HG02938 (cell line): Measurements from ENCODE around the gene GANAB.
"Not testable (repeated sequence)": the region's sequence is repeated elsewhere in the genome, so short reads cannot be mapped to it uniquely, and the experiment has no call there.

ENCODE experiments used
- ATAC-seq: cut with Tn5 transposase; IDR thresholded peaks from one replicate; pipeline ENCODE4 v1.9.1; 2021; ENCODE audit warnings: mild to moderate bottlenecking, moderate library complexity; ENCODE audit not compliant: unreplicated experiment

The GANAB gene

DNA sequence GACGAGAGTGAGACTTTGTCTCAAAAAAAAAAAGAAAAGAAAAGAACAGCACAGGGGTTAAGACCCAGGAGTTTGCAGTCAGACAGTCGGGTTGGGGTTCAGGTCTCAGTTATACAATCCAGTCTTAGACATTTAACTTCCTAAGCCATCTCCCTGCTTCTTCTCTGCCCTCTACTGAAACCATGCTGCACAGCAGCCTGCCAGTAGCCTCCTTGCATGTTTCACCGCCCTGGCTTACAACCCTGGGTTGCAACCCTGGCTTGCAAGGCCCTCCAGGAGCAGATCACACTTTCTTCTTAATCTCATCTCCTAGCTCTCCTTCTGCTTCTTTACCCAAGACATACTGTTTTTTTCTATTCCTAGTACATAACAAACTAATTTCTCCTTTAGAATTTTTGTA, 18.7 kb downstream of the GANAB start:
- ATAC-seq, result no peak

DNA sequence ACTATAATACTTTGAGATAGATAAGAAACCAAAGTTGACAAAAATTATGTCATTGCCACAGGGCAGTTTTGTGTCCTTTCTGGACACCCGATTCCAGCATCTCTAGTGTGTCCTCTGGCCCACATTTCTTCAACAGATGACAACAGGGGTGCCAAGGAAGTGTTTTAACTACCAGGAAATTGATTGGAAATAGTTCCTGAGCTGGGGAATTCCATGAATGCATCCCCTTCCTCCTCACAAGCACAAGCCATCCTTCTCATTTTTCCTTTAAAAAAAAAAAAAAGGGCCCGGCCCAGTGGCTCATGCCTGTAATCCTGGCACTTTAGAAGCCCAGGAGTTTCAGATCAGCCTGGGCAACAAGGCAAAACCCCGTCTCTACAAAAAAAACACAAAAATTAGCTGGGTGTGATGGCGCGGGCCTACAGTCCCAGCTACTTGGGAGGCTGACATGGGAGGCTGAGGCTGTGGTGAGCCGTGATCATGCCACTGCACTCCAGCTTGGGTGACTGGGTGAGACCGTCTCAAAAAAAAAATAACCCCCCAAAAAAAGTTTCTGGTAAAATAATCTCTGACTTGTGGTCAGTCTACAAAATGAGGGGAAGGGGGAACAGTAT, 23.8 kb downstream of the GANAB start:
- no peak for ATAC-seq

DNA sequence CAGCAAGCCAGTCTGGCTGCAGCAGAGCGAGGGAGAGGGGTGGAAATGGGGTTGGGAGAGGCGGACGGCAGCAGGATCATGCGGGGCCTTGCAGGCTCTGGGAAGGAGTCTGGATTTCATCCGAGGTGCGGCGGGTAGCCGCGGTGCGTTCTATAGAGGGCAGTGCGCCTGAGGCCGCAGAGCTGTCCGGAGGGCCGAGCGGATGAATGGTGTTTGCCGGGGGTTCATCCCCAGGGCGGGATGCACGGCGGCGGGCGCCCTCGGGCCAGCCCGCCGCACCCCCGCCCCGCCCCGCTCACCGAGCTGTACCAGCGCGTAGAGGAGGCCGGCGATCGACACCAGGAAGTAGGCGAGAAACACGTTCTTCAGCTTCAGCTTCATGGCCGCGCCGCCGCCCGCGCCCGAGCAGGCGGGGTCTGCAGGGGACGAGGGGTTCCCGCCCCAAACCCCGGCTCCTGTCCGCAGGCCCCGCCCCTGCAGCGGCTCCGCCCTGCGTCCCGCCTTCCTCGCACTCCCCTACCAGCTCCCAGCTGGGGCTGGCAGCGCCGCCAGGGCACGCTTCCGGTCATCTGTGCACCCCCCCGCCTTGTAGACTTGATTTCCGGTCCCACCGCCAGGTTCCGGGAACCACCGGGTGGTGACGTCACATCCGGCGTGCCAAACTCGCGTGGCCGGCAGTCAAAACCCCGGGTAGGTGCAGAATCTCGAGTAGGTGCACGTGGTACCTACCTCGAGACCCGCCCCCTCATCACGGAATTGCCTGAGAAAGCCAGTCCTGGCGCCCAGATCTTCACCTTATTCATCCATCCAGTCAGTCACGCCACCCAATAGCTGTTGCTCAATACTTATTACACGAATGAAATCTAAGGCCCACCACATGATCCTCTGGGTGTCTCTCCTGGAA, 24.6 kb downstream of the GANAB start, which contains the start of gene B3GAT3:
Gene B3GAT3, minus strand, starts transcription at position 420 of the 904 bp plus-strand sequence. Its CDS starts 39 bp downstream, at position 381.
- ATAC-seq, result peak; percentile 88

DNA sequence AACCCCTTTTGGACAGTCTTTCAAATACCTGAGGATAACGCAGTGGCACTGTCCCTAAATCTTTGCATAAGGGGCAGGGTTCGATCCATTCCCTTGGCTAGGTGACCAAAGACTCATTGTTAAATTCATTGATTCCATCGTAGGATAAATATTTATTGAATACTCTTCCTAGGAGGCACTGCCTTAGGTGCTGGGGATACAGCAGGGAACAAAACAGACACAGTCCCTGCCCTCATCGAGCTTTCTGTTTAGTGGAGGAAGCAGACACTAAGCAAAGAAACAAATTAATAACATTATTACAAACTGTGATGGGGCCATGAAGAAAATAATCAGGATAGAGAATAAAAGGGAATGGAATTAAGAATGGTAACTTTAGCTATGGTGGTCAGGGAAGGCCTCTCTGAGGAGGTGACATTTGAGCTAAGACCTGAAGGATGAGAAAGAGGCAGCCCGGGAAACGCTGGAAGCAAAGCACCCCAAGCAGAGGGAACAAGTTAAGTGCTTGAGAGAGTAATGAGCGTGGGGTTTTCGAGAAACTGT, 25.3 kb downstream of the GANAB start:
- ATAC-seq, result no peak

DNA sequence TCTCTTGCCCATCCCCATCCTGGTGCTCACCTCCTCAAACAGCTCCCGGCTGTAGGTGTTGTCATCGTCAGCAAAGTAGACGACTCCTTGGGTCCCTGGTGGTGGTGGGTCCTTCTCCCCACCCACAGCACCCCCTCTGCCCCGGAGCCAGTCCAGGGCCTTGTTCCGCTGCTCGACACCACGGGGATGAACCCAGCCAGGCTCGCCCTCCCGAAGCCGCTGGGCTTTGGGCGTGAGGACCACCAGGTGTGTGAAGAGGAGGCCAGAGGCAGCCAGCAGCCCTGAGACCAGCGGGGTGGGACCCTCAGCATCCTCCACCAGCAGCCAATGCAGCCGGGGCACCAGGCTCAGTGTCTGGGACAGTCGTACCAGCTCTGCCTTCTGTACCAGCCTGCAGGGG, 29.5 kb downstream of the GANAB start:
- ATAC-seq, result not testable (repeated sequence)

DNA sequence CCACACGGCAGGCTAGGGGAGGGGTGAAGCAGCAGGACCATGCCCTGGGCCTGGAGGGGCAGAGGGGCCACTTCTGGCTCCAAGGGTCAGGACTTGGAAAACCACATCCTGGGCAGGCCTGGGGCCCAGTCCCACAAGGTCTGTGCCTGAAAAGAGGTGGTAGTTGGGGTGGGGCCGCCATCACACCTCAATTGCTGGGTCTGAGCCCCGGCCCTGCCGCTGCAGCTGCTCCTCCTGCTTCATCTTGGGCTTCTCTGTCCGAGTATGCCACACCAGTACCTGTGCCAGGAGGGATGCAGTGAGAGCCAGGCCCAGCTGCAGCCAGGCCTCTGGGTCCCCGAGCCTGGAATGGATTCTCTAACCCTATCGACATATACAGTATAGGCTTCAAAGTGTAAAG, 30.9 kb downstream of the GANAB start:
- no peak for ATAC-seq

DNA sequence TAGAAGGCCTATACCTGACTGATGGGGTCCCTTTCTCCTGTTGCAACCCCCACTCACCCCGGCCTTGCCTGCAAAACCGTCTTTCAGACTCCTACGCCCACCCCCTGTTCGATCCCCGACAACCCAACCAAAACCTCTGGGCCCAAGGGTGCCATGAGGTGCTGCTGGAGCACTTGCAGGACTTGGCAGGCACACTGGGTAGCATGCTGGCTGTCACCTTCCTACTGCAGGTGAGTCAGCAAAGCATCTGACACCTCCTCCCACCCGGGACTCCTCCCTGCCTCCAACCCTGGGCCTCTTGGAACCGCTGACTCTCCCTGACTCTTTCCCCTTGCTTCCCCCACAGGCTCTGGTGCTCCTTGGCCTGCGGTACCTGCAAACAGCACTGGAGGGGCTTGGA, 32.1 kb downstream of the GANAB start:
- ATAC-seq, result no peak

DNA sequence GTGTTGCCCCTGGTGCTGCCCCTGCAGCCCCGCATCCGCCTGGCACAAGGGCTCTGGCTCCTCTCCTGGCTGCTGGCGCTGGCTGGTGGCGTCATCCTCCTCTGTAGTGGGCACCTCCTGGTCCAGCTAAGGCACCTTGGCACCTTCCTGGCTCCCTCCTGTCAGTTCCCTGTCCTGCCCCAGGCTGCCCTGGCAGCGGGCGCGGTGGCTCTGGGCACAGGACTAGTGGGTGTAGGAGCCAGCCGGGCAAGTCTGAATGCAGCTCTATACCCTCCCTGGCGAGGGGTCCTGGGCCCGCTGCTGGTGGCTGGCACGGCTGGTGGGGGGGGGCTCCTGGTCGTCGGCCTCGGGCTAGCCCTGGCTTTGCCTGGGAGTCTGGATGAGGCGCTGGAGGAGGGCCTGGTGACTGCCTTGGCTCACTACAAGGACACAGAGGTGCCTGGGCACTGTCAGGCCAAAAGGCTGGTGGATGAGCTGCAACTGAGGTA, 33.1 kb downstream of the GANAB start:
- no peak for ATAC-seq

DNA sequence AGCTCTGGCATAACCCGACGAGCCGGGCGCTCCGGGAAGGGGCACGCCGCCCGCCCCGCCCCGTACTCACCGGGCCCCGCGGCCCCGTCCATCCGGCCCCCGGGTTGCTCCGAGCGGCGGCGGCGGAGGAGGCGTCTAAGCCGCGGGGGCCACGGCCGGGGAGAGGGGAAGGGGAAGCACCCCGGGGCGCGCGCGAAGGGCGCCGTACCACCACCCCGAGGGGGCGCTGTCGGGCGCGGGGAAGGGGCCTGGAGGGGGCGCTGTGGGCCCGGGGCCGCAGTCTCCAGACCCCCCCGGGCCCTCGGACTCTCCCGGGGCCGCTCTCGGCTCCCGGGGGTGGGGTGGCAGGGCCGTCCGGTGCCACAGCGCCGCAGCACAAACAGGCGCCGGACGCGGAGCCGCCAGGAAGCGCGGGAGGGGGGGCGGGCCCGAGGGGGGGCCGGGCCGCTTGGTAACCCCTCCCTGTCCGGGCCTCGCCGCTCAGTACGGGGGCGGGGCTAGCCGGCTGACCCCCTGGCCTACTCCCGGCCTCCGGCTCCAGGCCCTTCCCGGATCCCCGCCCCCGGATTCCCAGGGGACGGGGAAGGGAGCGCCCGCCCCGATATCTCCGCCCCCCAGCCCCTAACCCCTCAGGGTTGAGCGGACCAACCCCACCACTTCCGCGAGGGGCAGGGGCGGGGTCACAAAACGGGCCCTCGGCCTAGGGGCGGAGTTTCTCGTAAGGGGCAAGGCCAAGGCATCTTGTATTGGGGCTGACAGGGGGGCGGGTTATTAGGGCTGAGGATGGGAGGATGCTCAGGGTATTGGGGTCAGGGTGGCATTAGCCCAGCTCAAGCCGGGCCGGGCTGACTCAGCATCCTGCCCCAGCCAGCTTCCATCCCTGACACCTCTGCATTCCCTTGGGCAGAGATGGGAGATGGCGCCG, 33.8 kb downstream of the GANAB start, which contains the start of the genes EML3 and ROM1:
Gene EML3, minus strand, starts transcription at position 410 of the 925 bp plus-strand sequence. Its CDS starts 318 bp downstream, at position 92.
Gene ROM1, plus strand, starts transcription at position 892 of the 925 bp plus-strand sequence. Its CDS starts 25 bp downstream, at position 917.
- ATAC-seq, result peak; percentile 62

DNA sequence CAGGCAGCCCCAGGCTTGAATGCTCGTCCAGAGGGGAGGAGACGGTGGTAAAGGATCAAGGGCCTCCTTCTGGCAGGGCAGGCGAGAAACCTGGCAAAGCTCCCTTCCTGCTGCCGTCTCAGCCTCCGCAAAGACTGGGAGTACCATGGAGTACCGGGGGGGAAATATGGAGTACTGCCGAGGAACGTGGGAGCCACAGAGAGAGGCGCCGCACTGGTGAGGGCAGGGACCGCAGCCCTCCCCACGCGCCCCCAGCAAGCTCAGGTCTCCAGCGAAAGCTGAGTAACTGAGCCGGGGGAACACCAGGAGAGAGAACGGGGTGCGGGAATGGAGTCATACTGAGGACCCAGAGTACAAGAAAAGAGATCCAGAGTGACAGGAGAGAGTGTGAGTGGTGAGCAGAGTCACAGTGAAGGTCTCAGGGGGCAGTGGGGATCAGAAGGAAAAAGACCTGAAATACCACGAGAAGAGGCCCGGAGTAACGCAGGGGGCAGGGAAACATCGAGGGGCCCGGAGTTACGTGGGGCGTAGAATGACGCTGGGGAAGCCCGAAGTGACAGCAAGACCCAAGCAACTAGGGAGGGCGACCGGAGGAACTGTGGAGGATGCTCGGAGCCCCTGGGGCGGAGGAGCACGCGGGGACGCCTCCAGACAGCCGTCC, 34.6 kb downstream of the GANAB start:
- peak; percentile 24 for ATAC-seq

DNA sequence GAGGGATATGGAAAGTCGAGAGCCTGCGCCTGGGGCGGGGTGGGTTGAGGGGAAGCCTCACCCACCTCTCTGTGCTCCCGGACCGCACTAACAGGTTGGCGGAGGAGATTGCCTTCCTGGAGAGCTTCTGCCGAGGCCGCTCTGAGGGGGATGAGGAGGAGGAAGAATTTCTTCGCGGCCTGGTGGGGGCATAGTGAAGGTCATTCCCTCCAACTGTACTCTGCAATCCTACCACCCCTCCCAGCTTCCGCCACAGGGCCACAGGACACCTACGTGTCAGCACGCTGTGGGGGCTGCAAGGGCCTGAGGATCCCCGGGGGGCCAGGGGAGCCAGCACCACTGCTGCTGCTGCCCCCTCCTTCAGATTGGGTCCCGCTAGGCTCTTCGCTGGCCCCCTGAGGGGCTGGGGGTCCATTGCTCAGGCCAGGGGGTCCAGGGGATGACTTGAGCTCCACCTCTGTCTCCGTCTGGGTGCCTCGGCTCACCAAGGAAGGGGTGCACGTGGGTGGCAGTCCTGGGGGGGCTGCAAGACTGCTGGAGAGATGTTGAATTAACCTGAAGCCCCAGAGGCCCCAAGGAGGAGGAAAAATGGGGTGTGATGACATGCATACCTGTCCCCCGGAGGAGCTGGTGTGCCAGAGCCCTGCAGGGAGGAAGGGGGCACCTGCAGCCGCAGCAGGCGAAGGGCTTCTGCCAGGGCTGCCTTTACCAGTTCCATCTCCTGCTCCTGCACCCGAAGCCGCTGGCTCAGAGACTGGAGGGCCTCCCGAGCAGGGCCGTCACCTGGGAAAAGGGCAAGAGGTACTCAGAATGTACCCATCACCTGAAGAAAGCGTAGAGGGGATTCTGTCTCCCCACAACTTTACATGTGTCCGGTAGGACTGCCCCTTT, 35.4 kb downstream of the GANAB start:
- no peak for ATAC-seq

DNA sequence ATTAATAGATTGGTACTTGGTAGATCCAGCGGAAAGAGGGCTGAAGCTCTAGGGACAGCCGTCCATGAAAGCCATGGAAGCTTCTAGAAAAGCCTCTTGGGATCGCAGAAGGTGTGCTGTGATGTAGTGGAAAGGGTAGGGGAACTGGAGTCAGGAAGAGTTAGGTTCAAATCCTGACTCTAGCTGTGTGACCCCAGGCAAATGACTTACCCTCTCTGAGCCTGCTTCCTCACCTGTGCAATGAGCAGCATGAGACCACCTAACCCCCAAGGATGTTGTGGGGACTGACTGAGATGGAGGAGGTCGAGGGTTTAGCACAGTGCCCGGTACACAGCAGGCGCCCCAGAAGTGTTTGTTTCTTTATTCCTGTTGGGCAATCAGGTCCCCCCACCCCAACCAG, 36.0 kb downstream of the GANAB start:
- no peak for ATAC-seq

DNA sequence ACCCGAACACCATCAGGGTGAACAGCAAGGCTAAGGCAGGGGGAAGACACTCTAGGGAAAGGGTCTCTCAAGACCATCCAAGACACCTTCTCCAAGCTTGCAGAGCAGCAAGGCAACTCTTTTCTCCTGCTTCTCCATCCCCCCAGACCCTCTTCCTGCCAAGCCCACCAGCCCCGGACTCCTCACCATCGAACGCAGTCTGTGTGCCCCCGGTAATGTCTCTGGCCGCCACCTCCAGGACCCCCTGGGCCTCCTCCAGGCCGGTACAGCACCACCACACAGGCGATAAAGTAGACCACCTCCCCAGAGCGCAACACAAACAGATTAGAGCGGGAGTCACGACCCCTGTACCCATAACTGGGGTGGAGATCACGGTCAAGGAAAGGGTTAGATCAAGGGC, 37.6 kb downstream of the GANAB start:
- ATAC-seq, result no peak

DNA sequence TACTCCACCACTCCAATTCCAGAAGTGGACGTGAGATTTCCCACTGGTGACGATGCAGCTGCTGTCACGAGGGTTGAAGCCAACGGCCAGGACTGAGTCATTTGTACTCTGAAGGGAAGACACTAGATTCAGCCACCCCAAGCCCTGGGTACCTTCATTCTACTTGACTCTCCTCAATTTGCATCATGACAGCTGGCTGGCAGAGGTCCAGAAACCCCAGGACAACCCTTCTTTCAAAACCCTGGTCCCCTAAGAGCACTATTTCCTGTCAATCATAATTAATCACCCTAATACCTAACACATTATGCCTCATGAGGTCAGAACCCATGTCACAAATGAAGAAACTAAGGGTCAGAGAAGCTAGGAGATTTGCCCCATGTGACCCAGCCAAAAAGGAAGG, 38.7 kb downstream of the GANAB start:
- ATAC-seq, result no peak

DNA sequence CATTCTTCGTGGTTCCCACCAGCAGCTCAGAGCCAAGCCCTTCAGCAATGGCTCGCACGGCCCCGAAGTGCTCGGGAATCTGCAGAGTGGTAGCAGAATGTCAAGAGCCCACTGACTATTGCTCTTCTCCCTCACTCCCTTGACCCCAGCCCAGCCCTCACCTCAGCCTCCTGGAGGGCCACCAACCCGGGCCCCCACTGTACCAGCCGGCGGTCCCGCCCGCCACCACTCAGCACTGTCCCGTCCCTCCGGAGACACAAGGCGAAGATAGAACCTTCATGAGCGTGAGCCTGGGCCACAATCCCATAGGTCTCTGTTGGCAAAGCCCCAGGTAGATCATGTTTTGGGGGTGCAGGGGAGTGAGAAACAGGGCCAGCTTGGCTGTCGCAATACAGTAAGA, 40.5 kb downstream of the GANAB start:
- no peak for ATAC-seq

DNA sequence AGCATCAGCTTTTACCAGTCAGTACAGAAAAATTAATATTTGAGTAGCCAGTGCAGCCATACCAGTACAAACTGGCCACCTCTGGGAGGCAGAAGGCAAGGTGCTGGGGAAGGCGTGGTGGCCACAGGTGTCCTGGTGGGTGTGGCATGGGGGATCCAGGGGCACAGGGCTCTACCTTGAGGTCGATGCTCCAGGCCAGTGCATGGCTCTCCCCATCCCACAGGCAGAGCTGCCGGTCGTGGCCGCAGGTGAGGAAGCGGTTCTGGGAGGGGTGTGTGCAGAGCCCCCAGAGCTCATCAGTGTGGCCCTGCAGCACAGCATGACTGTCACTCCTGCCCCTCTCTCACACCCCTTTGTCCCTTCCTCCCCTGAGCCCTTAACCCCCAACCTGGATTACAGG, 40.9 kb downstream of the GANAB start:
- ATAC-seq, result no peak

DNA sequence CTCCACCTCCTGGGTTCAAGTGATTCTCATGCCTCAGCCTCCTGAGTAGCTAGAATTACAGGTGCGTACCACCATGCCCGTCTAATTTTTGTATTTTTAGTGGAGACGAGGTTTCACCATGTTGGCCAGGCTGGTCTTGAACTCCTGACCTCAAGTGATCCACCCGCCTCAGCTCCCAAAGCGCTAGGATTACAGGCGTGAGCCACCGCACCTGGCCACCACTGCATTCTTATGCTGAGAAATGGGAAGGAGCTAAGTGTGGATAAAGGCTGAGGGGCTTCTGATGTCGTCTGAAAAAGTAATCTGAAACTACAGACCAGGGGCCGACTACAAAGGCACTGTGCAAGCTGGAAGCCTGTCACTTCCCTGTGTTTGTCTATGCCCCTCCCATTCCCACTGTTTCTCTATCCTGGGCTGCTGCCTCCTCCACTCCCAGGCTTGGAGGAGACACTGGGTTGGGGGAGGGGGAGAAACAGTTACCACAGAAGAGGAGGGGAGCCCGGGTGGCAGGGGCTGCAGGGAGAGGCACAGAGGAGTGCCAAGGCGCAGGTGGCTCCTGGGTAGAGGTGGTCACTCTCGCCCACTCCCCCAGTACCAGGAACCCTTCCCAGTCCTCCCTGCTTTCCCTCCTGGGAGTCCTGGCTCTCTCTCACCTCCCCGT, 41.8 kb downstream of the GANAB start:
- ATAC-seq, result no peak

DNA sequence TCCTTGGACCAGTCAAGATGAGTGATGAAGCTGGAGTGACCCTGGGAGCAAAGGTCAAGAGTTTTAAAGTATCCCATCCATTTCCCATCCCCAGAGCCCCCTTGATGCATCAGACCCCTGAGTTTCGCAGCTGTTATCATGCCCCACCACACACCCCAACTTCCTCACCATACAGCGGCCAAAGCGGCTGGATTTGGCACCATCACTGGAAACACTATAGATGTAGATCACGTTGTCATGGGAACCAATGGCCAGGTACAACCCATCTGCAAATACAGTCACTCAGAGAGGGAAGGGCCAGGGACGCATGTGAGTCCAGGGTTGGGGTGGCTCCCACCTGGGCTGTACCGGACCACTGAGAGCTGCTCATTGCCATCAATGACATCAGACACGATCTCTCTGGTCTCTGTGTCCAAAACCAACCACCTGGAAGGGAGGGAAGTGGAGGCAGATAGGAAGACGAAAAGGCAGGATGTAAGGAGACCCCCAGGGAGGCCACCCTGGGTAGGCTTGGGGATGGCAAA, 42.6 kb downstream of the GANAB start:
- ATAC-seq, result no peak
